HCT116 (cell line): ENCODE data around the gene TWIST2. TPM values are rescaled to one million over a fixed set of nuclear protein-coding genes. Genes with fewer than 3 reads are reported as not detected.

Experiments used
- ATAC-seq: fragments of 200-7000 bp; cut with Tn5 transposase; 2 replicates; pipeline ENCODE4 v1.9.1; 2020; ENCODE audit warnings: mild to moderate bottlenecking, moderate library complexity
- BruUV-seq: library from RNA; stranded (reverse); fragments of 400-500 nt; replicated peaks from 2 replicates; lab custom pipeline; 2021; lab: Mats Ljungman, UMichigan
- CTCF ChIA-PET: fragments of 300-600 bp; sonication (Branson Sonifier 250); formaldehyde crosslinking; loops from one replicate; lab custom pipeline; 2021; ENCODE audit warnings: antibody characterized with exemption; lab: Charles Lee
- POLR2A ChIA-PET: fragments of 300-600, 350-600 bp; sonication (Branson Sonifier 250); formaldehyde crosslinking; loops from one replicate; lab custom pipeline; 2021; ENCODE audit warnings: antibody characterized with exemption; lab: Charles Lee
- RAD21 ChIA-PET, 2 experiments: fragments of 300-600 bp; sonication (Branson Sonifier 250); formaldehyde crosslinking; loops; one replicate each; lab custom pipeline; 2023; ENCODE audit warnings: low total read pairs in 2 of 2; ENCODE audit not compliant: uncharacterized antibody in 2 of 2, unreplicated experiment in 2 of 2, low non-redundant PET in 1 of 2; lab: Charles Lee
- DNase-seq: peaks from one replicate; pipeline ENCODE4 v3.0.0-alpha.2; 2010; ENCODE audit warnings: low read depth, low spot score
- H2AFZ ChIP-seq: fragments of 200-600 bp; shearing (Covaris generic), sonication (generic); 2 replicates; pipeline ENCODE4 v1.6.1; 2017; ENCODE audit warnings: low read depth, mixed run types, mixed read lengths, antibody characterized with exemption, low read length; ENCODE audit not compliant: poor library complexity, severe bottlenecking
- H3K27ac ChIP-seq: 2 replicates; pipeline ENCODE4 v1.5.1; 2012; ENCODE audit warnings: low read depth, low read length
- H3K27me3 ChIP-seq: fragments of 200-600 bp; sonication (generic); 2 replicates; pipeline ENCODE4 v1.6.1; 2016; ENCODE audit warnings: mixed run types, low read length, mixed read lengths; ENCODE audit not compliant: insufficient read depth
- H3K36me3 ChIP-seq, 2 experiments: fragments of 200-500 bp in 1 of 2; fragments of 200-600 bp in 1 of 2; sonication (Bioruptor generic) in 1 of 2; sonication (generic) in 1 of 2; 2 replicates each; pipeline versions ENCODE4 v1.5.1 to v1.6.1; 2014 to 2016; ENCODE audit warnings: low read length in 2 of 2, inconsistent platforms in 1 of 2, mixed read lengths in 1 of 2, mixed run types in 1 of 2; ENCODE audit not compliant: insufficient read depth in 2 of 2, control insufficient read depth in 1 of 2
- H3K4me1 ChIP-seq, 2 experiments: fragments of 200-600 bp in 1 of 2; sonication (generic) in 1 of 2; 2 replicates each; pipeline versions ENCODE4 v1.5.1 to v1.6.1; 2012 to 2017; ENCODE audit warnings: low read length in 2 of 2, inconsistent platforms in 1 of 2, mild to moderate bottlenecking in 1 of 2, mixed read lengths in 1 of 2, mixed run types in 1 of 2, moderate library complexity in 1 of 2; ENCODE audit not compliant: insufficient read depth in 2 of 2, control insufficient read depth in 1 of 2
- H3K4me2 ChIP-seq: fragments of 200-600 bp; sonication (generic); 2 replicates; pipeline ENCODE4 v1.6.1; 2017; ENCODE audit warnings: mixed run types, low read length, mixed read lengths
- H3K4me3 ChIP-seq, 2 experiments: fragments of 200-600 bp in 1 of 2; sonication (generic) in 1 of 2; replicated peaks in 1 of 2; 2 replicates each; pipeline ENCODE4 v1.5.1; 2011 to 2016; ENCODE audit warnings: low read length in 2 of 2, control low read depth in 1 of 2, low read depth in 1 of 2, mild to moderate bottlenecking in 1 of 2, mixed read lengths in 1 of 2, mixed run types in 1 of 2
- H3K79me2 ChIP-seq: fragments of 200-600 bp; sonication (generic); 2 replicates; pipeline ENCODE4 v1.6.1; 2017; ENCODE audit warnings: mild to moderate bottlenecking, mixed run types, low read length, moderate library complexity, mixed read lengths; ENCODE audit not compliant: insufficient read depth
- H3K9ac ChIP-seq: fragments of 200-600 bp; sonication (generic); 2 replicates; pipeline ENCODE4 v1.6.1; 2016; ENCODE audit warnings: low read length, mixed read lengths
- H3K9me2 ChIP-seq: fragments of 200-600 bp; sonication (generic), shearing (Covaris generic); 2 replicates; pipeline ENCODE4 v1.6.1; 2017; ENCODE audit warnings: mixed run types, mild to moderate bottlenecking, moderate library complexity; ENCODE audit not compliant: insufficient read depth
- H3K9me3 ChIP-seq, 2 experiments: fragments of 200-500 bp in 1 of 2; fragments of 200-600 bp in 1 of 2; sonication (Bioruptor generic) in 1 of 2; sonication (generic) in 1 of 2; 2 replicates each; pipeline ENCODE4 v1.6.1; 2014 to 2017; ENCODE audit warnings: low read length in 2 of 2, mixed read lengths in 2 of 2, inconsistent platforms in 1 of 2, low read depth in 1 of 2, mild to moderate bottlenecking in 1 of 2, mixed run types in 1 of 2, moderate library complexity in 1 of 2; ENCODE audit not compliant: control insufficient read depth in 1 of 2, insufficient read depth in 1 of 2
- H4K20me1 ChIP-seq: fragments of 200-600 bp; sonication (generic), shearing (Covaris generic); 2 replicates; pipeline ENCODE4 v1.6.1; 2017; ENCODE audit warnings: mixed run types, mild to moderate bottlenecking, moderate library complexity; ENCODE audit not compliant: insufficient read depth
- ATF3 ChIP-seq: IDR thresholded peaks from 2 replicates; pipeline ENCODE4 v1.6.1; 2012
- CEBPB ChIP-seq: IDR thresholded peaks from 2 replicates; pipeline ENCODE4 v1.6.1; 2012; ENCODE audit warnings: low read depth
- EGR1 ChIP-seq: IDR thresholded peaks from 2 replicates; pipeline ENCODE4 v1.6.1; 2012; ENCODE audit warnings: low read depth
- ELF1 ChIP-seq: IDR thresholded peaks from 2 replicates; pipeline ENCODE4 v1.6.1; 2012; ENCODE audit warnings: low read depth, borderline replicate concordance
- JUND ChIP-seq: IDR thresholded peaks from 2 replicates; pipeline ENCODE4 v1.6.1; 2012
- MAX ChIP-seq: IDR thresholded peaks from 2 replicates; pipeline ENCODE4 v1.6.1; 2012
- POLR2A ChIP-seq: IDR thresholded peaks from 2 replicates; pipeline ENCODE4 v1.7.0; 2011; ENCODE audit warnings: borderline replicate concordance; ENCODE audit not compliant: insufficient read depth, insufficient read length; ENCODE audit errors: extremely low read depth
- POLR2AphosphoS5 ChIP-seq: IDR thresholded peaks from 2 replicates; pipeline ENCODE4 v1.6.1; 2011; ENCODE audit warnings: mild to moderate bottlenecking, low read depth, low read length, moderate library complexity
- RAD21 ChIP-seq: IDR thresholded peaks from 2 replicates; pipeline ENCODE4 v1.6.1; 2012; ENCODE audit warnings: low read depth, mild to moderate bottlenecking
- REST ChIP-seq: IDR thresholded peaks from 2 replicates; pipeline ENCODE4 v1.6.1; 2012; ENCODE audit warnings: low read depth
- SIN3A ChIP-seq: IDR thresholded peaks from 2 replicates; pipeline ENCODE4 v1.6.1; 2012; ENCODE audit warnings: low read depth
- SRF ChIP-seq: IDR thresholded peaks from 2 replicates; pipeline ENCODE4 v1.6.1; 2012; ENCODE audit warnings: low read depth
- TCF7L2 ChIP-seq: IDR thresholded peaks from 2 replicates; pipeline ENCODE4 v1.7.0; 2011; ENCODE audit warnings: borderline replicate concordance, inconsistent platforms; ENCODE audit not compliant: insufficient read depth, insufficient read length; ENCODE audit errors: extremely low read depth
- YY1 ChIP-seq: IDR thresholded peaks from 2 replicates; pipeline ENCODE4 v1.6.1; 2011; ENCODE audit warnings: low read length, low read depth, moderate library complexity, mild to moderate bottlenecking; ENCODE audit not compliant: insufficient replicate concordance; ENCODE audit errors: extremely low read depth
- ZFX ChIP-seq: fragments of 450-650 bp; IDR thresholded peaks from 2 replicates; pipeline ENCODE4 v1.6.1; 2017
- ZNF274 ChIP-seq: fragments of 200-500 bp; sonication (Bioruptor generic); IDR thresholded peaks from 2 replicates; pipeline ENCODE4 v1.6.1; 2014; ENCODE audit warnings: mild to moderate bottlenecking, low read depth, low read length, inconsistent platforms
- intact Hi-C: fragments of 100-400 bp; cut with micrococcal nuclease; formaldehyde crosslinking; loops from 2 replicates; pipeline ENCODE4 v1.10.0; 2022
- total RNA-seq: library from RNA; stranded (reverse); gene quantifications from one replicate; pipeline ENCODE4 v1.2.1, GENCODE V29; 2021; ENCODE audit not compliant: unreplicated experiment

Gene TWIST2
- total RNA-seq, 1 experiment from 2014 or later, result not detected

GRCh38 chr2:238940806-238941205 is 92.9 kb downstream of the TWIST2 start:
- H3K27ac ChIP-seq, result no peak overlapping the region
- H3K9me3 ChIP-seq, result no peaks in the 10 kb centered on the region
- peaks cover 0 to 5% of the 10 kb centered on the region in 2 experiments; a peak in 1 of 4 replicates for H3K4me1 ChIP-seq
- no peak overlapping the region for H2AFZ ChIP-seq
- POLR2A ChIA-PET, result interaction anchor here (1.3 kb wide), 1 partner anchor 8 kb away, joined by 3 read pairs; no protein-coding TSS in a partner anchor
- CTCF ChIA-PET, result no interaction called here
- no peaks in the 10 kb centered on the region for H4K20me1 ChIP-seq
- TF ChIP-seq ZFX (no peak), SIN3A (no peak), YY1 (no peak), JUND (no peak), CEBPB (no peak), SRF (no peak), ZNF274 (no peak), POLR2AphosphoS5 (no peak)
- TF ChIP-seq, all 23 proteins: peak for 0
- intact Hi-C loops, result no loop called here
- RAD21 ChIA-PET, result no interaction called here
- no peak overlapping the region for H3K4me2 ChIP-seq
- H3K27me3 ChIP-seq, result no peaks in the 10 kb centered on the region
- BruUV-seq, result no TSS peak
- H3K9ac ChIP-seq, result no peak overlapping the region
- no peak overlapping the region for H3K4me3 ChIP-seq
- DNase-seq (no peak), ATAC-seq (no peak)
- no peaks in the 10 kb centered on the region for H3K79me2 ChIP-seq
- no peaks in the 10 kb centered on the region for H3K36me3 ChIP-seq
- no peaks in the 10 kb centered on the region for H3K9me2 ChIP-seq

GRCh38 chr2:238941262-238941792 is 93.4 kb downstream of the TWIST2 start:
- no peaks in the 10 kb centered on the region for H3K9me2 ChIP-seq
- H3K79me2 ChIP-seq, result no peaks in the 10 kb centered on the region
- no peak overlapping the region for H3K4me2 ChIP-seq
- no peak overlapping the region for H3K9ac ChIP-seq
- ChIA-PET RAD21 (no interaction called here), POLR2A (interaction anchor here (1.3 kb wide), 1 partner anchor 8 kb away, joined by 3 read pairs; no protein-coding TSS in a partner anchor), CTCF (no interaction called here)
- no TSS peak for BruUV-seq
- H3K27me3 ChIP-seq, result no peaks in the 10 kb centered on the region
- H3K4me1 ChIP-seq, result peaks cover 0 to 9% of the 10 kb centered on the region in 2 experiments; a peak in 1 of 4 replicates
- H3K4me3 ChIP-seq, result no peak overlapping the region
- DNase-seq (no peak), ATAC-seq (no peak)
- H3K36me3 ChIP-seq, result no peaks in the 10 kb centered on the region
- intact Hi-C loops, result no loop called here
- H4K20me1 ChIP-seq, result no peaks in the 10 kb centered on the region
- H3K27ac ChIP-seq, result no peak overlapping the region
- H3K9me3 ChIP-seq, result no peaks in the 10 kb centered on the region
- TF ChIP-seq TCF7L2 (no peak), SRF (no peak), ELF1 (no peak), EGR1 (no peak), ATF3 (no peak), POLR2A (no peak), REST (no peak), MAX (no peak), POLR2AphosphoS5 (no peak), RAD21 (no peak)
- H2AFZ ChIP-seq, result no peak overlapping the region
